GM23338 (cell line): ENCODE data around the gene LRRC3. TPM values are rescaled to one million over a fixed set of nuclear protein-coding genes. Genes with fewer than 3 reads are reported as not detected.

Experiments used
- ATAC-seq: fragments of 200-7000 bp; cut with Tn5 transposase; 3 replicates; pipeline ENCODE4 v1.9.1; 2020
- DNase-seq: peaks from one replicate; pipeline ENCODE4 v3.0.0-alpha.2; 2015; ENCODE audit warnings: low spot score
- H2AFZ ChIP-seq: fragments of 200-600 bp; sonication (generic); 2 replicates; pipeline ENCODE4 v1.8.0; 2016; ENCODE audit warnings: antibody characterized with exemption, mild to moderate bottlenecking, moderate library complexity
- H3F3A ChIP-seq: fragments of 200-600 bp; sonication (generic); replicated peaks from 2 replicates; pipeline ENCODE4 v1.8.0; 2017; ENCODE audit warnings: antibody characterized with exemption, mixed run types, low read depth
- H3K27ac ChIP-seq: fragments of 200-600 bp; sonication (generic); 2 replicates; pipeline ENCODE4 v1.6.1; 2016; ENCODE audit warnings: low read depth
- H3K27me3 ChIP-seq: fragments of 200-600 bp; sonication (generic); 2 replicates; pipeline ENCODE4 v1.8.0; 2016; ENCODE audit warnings: mild to moderate bottlenecking, mixed run types, moderate library complexity; ENCODE audit not compliant: insufficient read depth
- H3K36me3 ChIP-seq: fragments of 200-600 bp; sonication (generic); 2 replicates; pipeline ENCODE4 v1.8.0; 2016; ENCODE audit warnings: mild to moderate bottlenecking; ENCODE audit not compliant: insufficient read depth
- H3K4me1 ChIP-seq: fragments of 200-600 bp; sonication (generic); 2 replicates; pipeline ENCODE4 v1.8.0; 2016; ENCODE audit warnings: mild to moderate bottlenecking, moderate library complexity; ENCODE audit not compliant: insufficient read depth
- H3K4me2 ChIP-seq: fragments of 200-600 bp; sonication (generic); 2 replicates; pipeline ENCODE4 v1.7.1; 2017; ENCODE audit warnings: mixed run types
- H3K4me3 ChIP-seq: fragments of 200-600 bp; sonication (generic); 2 replicates; pipeline ENCODE4 v1.6.1; 2016; ENCODE audit warnings: mixed run types
- H3K79me2 ChIP-seq: fragments of 200-600 bp; sonication (generic); replicated peaks from 2 replicates; pipeline ENCODE4 v1.8.0; 2017; ENCODE audit warnings: mild to moderate bottlenecking; ENCODE audit not compliant: insufficient read depth
- H3K9me2 ChIP-seq: fragments of 200-600 bp; sonication (generic); 2 replicates; pipeline ENCODE4 v1.8.0; 2017; ENCODE audit not compliant: insufficient read depth
- H4K20me1 ChIP-seq: fragments of 200-600 bp; sonication (generic); replicated peaks from 2 replicates; pipeline ENCODE4 v1.8.0; 2017; ENCODE audit warnings: mild to moderate bottlenecking; ENCODE audit not compliant: insufficient read depth
- H3K27ac Mint-ChIP-seq: 2 replicates; pipeline ENCODE4 v1.8.0; 2020; ENCODE audit warnings: inconsistent platforms, mild to moderate bottlenecking, moderate library complexity, mixed read lengths
- H3K27me3 Mint-ChIP-seq: 3 replicates; pipeline ENCODE4 v1.8.0; 2022; ENCODE audit warnings: low read depth, mild to moderate bottlenecking, moderate library complexity, mixed read lengths, inconsistent platforms; ENCODE audit not compliant: insufficient read depth, poor library complexity
- H3K36me3 Mint-ChIP-seq: 3 replicates; pipeline ENCODE4 v1.8.0; 2021; ENCODE audit warnings: low read depth, mild to moderate bottlenecking, inconsistent platforms, moderate library complexity, mixed read lengths
- H3K4me1 Mint-ChIP-seq: 3 replicates; pipeline ENCODE4 v1.8.0; 2020; ENCODE audit warnings: mild to moderate bottlenecking, inconsistent platforms, mixed read lengths
- H3K4me3 Mint-ChIP-seq: 3 replicates; pipeline ENCODE4 v1.8.0; 2021; ENCODE audit warnings: moderate library complexity, mild to moderate bottlenecking, inconsistent platforms, mixed read lengths
- H3K9me3 Mint-ChIP-seq: 3 replicates; pipeline ENCODE4 v1.8.0; 2020; ENCODE audit warnings: moderate library complexity, mild to moderate bottlenecking, inconsistent platforms, mixed read lengths
- CTCF ChIP-seq, 2 experiments: fragments of 200-600 bp in 1 of 2; sonication (generic) in 1 of 2; conservative IDR thresholded peaks; 2 replicates each; pipeline versions ENCODE4 v1.5.1 to v1.6.1; 2016 to 2017; ENCODE audit warnings: antibody characterized with exemption in 2 of 2, low read depth in 2 of 2, mild to moderate bottlenecking in 2 of 2, moderate library complexity in 1 of 2
- REST ChIP-seq: IDR thresholded peaks from one replicate; pipeline ENCODE4 v1.6.1; 2018; ENCODE audit warnings: antibody characterized with exemption; ENCODE audit not compliant: unreplicated experiment
- polyA plus RNA-seq: library from polyadenylated mRNA; unstranded; fragments of >200 nt; fragmentation: Nextera tagmentation; extraction: Ambion mirVana; gene quantifications from 2 replicates; pipeline ENCODE4 v1.2.1, GENCODE V29; 2016
- total RNA-seq: library from RNA; depleted of rRNA; stranded (reverse); fragments of >200 nt; shearing (Covaris generic); gene quantifications from 2 replicates; pipeline ENCODE4 v1.2.3, GENCODE V29; 2014
- TF ChIP-seq, protein P1 (sequence below): IDR thresholded peaks from 2 replicates; pipeline ENCODE4 v1.6.1; 2016; ENCODE audit warnings: antibody characterized with exemption

LRRC3 gene
- total and polyA plus RNA-seq, 2 experiments from 2014 or later, result 0.95 to 6.8 TPM

- peak; percentile 55 for ATAC-seq
- no peak overlapping the region for H3K4me2 ChIP-seq
- H3K27me3 ChIP-seq, result no peaks in the 10 kb centered on the region
- no peak overlapping the region for H3K27ac Mint-ChIP-seq
- TF ChIP-seq REST, result peak; percentile 49
- TF ChIP-seq, protein P1, sequence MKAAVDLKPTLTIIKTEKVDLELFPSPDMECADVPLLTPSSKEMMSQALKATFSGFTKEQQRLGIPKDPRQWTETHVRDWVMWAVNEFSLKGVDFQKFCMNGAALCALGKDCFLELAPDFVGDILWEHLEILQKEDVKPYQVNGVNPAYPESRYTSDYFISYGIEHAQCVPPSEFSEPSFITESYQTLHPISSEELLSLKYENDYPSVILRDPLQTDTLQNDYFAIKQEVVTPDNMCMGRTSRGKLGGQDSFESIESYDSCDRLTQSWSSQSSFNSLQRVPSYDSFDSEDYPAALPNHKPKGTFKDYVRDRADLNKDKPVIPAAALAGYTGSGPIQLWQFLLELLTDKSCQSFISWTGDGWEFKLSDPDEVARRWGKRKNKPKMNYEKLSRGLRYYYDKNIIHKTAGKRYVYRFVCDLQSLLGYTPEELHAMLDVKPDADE, result no peak
- no peaks in the 10 kb centered on the region for H3K36me3 ChIP-seq
- peaks cover 5% of the 10 kb centered on the region for H3K9me3 Mint-ChIP-seq
- peaks cover 24% of the 10 kb centered on the region for H3K4me1 Mint-ChIP-seq
- H3K9me2 ChIP-seq, result no peaks in the 10 kb centered on the region
- peaks cover 7% of the 10 kb centered on the region for H3K36me3 Mint-ChIP-seq
- H3K4me3 ChIP-seq, result no peak overlapping the region
- H3F3A ChIP-seq, result no peaks in the 10 kb centered on the region
- H4K20me1 ChIP-seq, result peaks cover 5% of the 10 kb centered on the region; the same call in 1 of the 2 replicates
- no peak for DNase-seq
- no peaks in the 10 kb centered on the region for H3K79me2 ChIP-seq
- peaks cover 6% of the 10 kb centered on the region; the same call in 1 of the 2 replicates for H3K4me1 ChIP-seq
- no peak overlapping the region for H2AFZ ChIP-seq
- H3K27me3 Mint-ChIP-seq, result peaks cover 8% of the 10 kb centered on the region
- no peak overlapping the region for H3K27ac ChIP-seq
- H3K4me3 Mint-ChIP-seq, result no peak overlapping the region
Observed at GRCh38 chr21:44499631-44500030, 44.3 kb downstream of the LRRC3 start.

DNA sequence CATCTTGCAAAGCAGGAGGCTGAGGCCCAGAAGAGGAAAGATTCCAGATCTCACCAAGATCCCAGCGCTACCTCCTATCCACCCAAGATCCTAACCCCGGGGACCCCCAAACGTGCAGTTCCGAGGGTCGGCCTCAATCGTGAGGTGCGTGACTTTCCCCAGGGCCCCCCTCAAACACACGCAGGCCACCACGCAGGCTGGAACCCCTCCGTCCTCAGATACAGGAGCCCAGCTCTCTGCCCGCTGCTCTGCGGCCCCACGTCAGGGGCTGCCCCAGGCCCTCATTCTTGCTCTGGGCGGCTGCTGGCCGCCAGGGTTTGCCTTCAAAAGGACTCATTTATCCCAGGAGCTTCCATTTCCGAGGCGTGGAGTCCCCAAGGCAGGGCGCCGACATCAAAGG is 44.8 kb downstream of the LRRC3 start:
- Histone ChIP-seq H3K27me3 (no peaks in the 10 kb centered on the region), H2AFZ (no peak overlapping the region), H3K79me2 (no peaks in the 10 kb centered on the region), H3K4me3 (no peak overlapping the region), H3K4me2 (no peak overlapping the region), H3K9me2 (no peaks in the 10 kb centered on the region), H3K27ac (no peak overlapping the region), H3K36me3 (no peaks in the 10 kb centered on the region), H3K4me1 (peaks cover 6% of the 10 kb centered on the region; the same call in 1 of the 2 replicates), H3F3A (no peaks in the 10 kb centered on the region), H4K20me1 (peaks cover 5% of the 10 kb centered on the region; the same call in 1 of the 2 replicates)
- Mint-ChIP-seq H3K27me3 (peaks cover 8% of the 10 kb centered on the region), H3K4me3 (no peak overlapping the region), H3K36me3 (peaks cover 3% of the 10 kb centered on the region), H3K27ac (no peak overlapping the region), H3K9me3 (peaks cover 4% of the 10 kb centered on the region), H3K4me1 (peaks cover 24% of the 10 kb centered on the region)
- TF ChIP-seq CTCF (conservative IDR thresholded peaks at IDR 0.05; ENCODE audit: low read depth in 2 of 2), result no peak
- ATAC-seq (no peak), DNase-seq (no peak)
